Dermis lymphatic vessel endothelial cell (primary cell): Measurements from ENCODE around the gene TMEM98. TPM values are rescaled to one million over a fixed set of nuclear protein-coding genes. Genes with fewer than 3 reads are reported as not detected.

ENCODE experiments used
- total RNA-seq: library from RNA; depleted of rRNA; stranded (reverse); fragments of >200 nt; gene quantifications from 2 replicates; pipeline ENCODE4 v1.2.1, GENCODE V29; 2014

Gene TMEM98, protein sequence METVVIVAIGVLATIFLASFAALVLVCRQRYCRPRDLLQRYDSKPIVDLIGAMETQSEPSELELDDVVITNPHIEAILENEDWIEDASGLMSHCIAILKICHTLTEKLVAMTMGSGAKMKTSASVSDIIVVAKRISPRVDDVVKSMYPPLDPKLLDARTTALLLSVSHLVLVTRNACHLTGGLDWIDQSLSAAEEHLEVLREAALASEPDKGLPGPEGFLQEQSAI
- 51.1 and 67.6 TPM in 2 replicates for total RNA-seq

GRCh38 chr17:32927724-32928585, at the start of gene TMEM98:
TMEM98 (plus strand) TSS chr17:32928153; CDS start chr17:32931529, 3,376 bp downstream.

Other genes with a start within 250 kb of the TMEM98 start
- 36.5 and 69.2 TPM in 2 replicates for gene MYO1D, start 51.0 kb upstream of the TMEM98 start, total RNA-seq
- gene SPACA3, start 63.7 kb downstream of the TMEM98 start, total RNA-seq, result not detected in 2 replicates